ENCODE data around the gene ADGRE3. TPM values are rescaled to one million over a fixed set of nuclear protein-coding genes. Genes with fewer than 3 reads are reported as not detected.

ADGRE3 gene
- total and polyA plus RNA-seq, 2 of the 8 experiments (the other 6 are each of a cell fraction or from before 2014, with no cell fraction given), result not detected

- H2BK20ac ChIP-seq (ENCODE audit: low read length), result no peak overlapping the region
- no peak overlapping the region for H2BK120ac ChIP-seq (replicated peaks; ENCODE audit: low read depth, low read length)
- no peak overlapping the region for H3K4ac ChIP-seq (replicated peaks; ENCODE audit: insufficient read length, low read depth, low read length)
- no peaks in the 10 kb centered on the region for H3K36me3 ChIP-seq (ENCODE audit: control insufficient read depth in 2 of 4, insufficient read depth in 4 of 4, low read length in 3 of 4)
- H2AFZ ChIP-seq (ENCODE audit: low read length), result no peak overlapping the region
- H3K56ac ChIP-seq (replicated peaks; ENCODE audit: insufficient read length, low read depth, low read length), result no peak overlapping the region
- H3K14ac ChIP-seq (ENCODE audit: insufficient read length), result no peak overlapping the region
- no peaks in the 10 kb centered on the region for H3K79me2 ChIP-seq (ENCODE audit: control insufficient read depth in 1 of 2, insufficient read depth in 2 of 2, low read length in 2 of 2)
- no peak overlapping the region for H3K9ac ChIP-seq (replicated peaks in 1 of 4; ENCODE audit: extremely low read depth in 1 of 4, low read depth in 3 of 4, low read length in 3 of 4)
- no peak overlapping the region for H4K5ac ChIP-seq (ENCODE audit: insufficient read length, low read depth, low read length)
- H3K9me3 ChIP-seq (ENCODE audit: insufficient read depth in 2 of 2, low read depth in 1 of 2, low read length in 1 of 2), result peaks cover 44 to 59% of the 10 kb centered on the region in 2 experiments
- FAIRE-seq, result no peak
- 74% methylated on average over 4 of the region's 4 CpGs; no CpG with 5 or more reads in 1 of the 2 experiments for WGBS, 2 experiments (ENCODE audit: extremely low coverage in 1 of 2, insufficient coverage in 1 of 2, insufficient read length in 1 of 2, insufficient replicate concordance in 2 of 2, low coverage in 1 of 2, low lambda C conversion rate in 2 of 2, missing lambda C conversion rate in 1 of 2)
- H2AK5ac ChIP-seq (ENCODE audit: low read depth, low read length), result no peak overlapping the region
- H4K91ac ChIP-seq (replicated peaks; ENCODE audit: insufficient read length, low read length), result no peak overlapping the region
- ChIA-PET CTCF (ENCODE audit: partially characterized antibody) (no interaction called here), POLR2A (ENCODE audit: partially characterized antibody) (no interaction called here)
- no peak overlapping the region for H2BK5ac ChIP-seq (ENCODE audit: low read depth, low read length)
- no peak overlapping the region for H3K23ac ChIP-seq (ENCODE audit: insufficient read length)
- H2BK15ac ChIP-seq (ENCODE audit: low read length), result no peak overlapping the region
- no peak overlapping the region for H3K27ac ChIP-seq (ENCODE audit: low read depth, low read length)
- no peak overlapping the region for H4K8ac ChIP-seq (ENCODE audit: extremely low read depth, insufficient read depth, low read length)
- no peak overlapping the region for H3K4me2 ChIP-seq (ENCODE audit: insufficient read depth in 1 of 2, low read depth in 2 of 2, low read length in 2 of 2)
- H3K4me1 ChIP-seq (replicated peaks in 1 of 4; ENCODE audit: control insufficient read depth in 3 of 4, insufficient read depth in 4 of 4, low read length in 3 of 4), result no peaks in the 10 kb centered on the region
- DNase-seq (ENCODE audit: low read depth in 1 of 2, low spot score in 2 of 2), result no peak
- no peaks in the 10 kb centered on the region for H3K79me1 ChIP-seq (ENCODE audit: low read depth, low read length)
- H4K20me1 ChIP-seq (replicated peaks in 1 of 2; ENCODE audit: control insufficient read depth in 1 of 2, insufficient read depth in 2 of 2, low read length in 2 of 2), result no peaks in the 10 kb centered on the region
- TF ChIP-seq SP1 (IDR thresholded peaks at IDR 0.05; ENCODE audit: low read depth, low read length) (no peak), POU5F1 (IDR thresholded peaks at IDR 0.05; ENCODE audit: low read depth, low read length) (no peak), NRF1 (IDR thresholded peaks at IDR 0.05; ENCODE audit: low read depth, low read length) (no peak), NANOG (IDR thresholded peaks at IDR 0.05; ENCODE audit: insufficient read depth, low read depth, low read length, poor library complexity, severe bottlenecking) (no peak), TEAD4 (IDR thresholded peaks at IDR 0.05; ENCODE audit: low read depth, low read length) (no peak), SRF (IDR thresholded peaks at IDR 0.05; ENCODE audit: low read depth, low read length) (no peak), CHD1 (IDR thresholded peaks at IDR 0.05; ENCODE audit: low read depth, low read length) (no peak), KDM5A (IDR thresholded peaks at IDR 0.05; ENCODE audit: low read length) (no peak), KDM4A (IDR thresholded peaks at IDR 0.05; ENCODE audit: low read depth, low read length, severe bottlenecking) (no peak), SIRT6 (IDR thresholded peaks at IDR 0.05; ENCODE audit: low read length) (no peak)
- no peak overlapping the region for H2BK12ac ChIP-seq (ENCODE audit: low read depth, low read length)
- H3K23me2 ChIP-seq (ENCODE audit: low read depth, low read length), result no peaks in the 10 kb centered on the region
- H3K4me3 ChIP-seq (ENCODE audit: extremely low read depth in 1 of 4, insufficient read depth in 2 of 4, low read depth in 3 of 4, low read length in 4 of 4), result no peak overlapping the region
- H3K18ac ChIP-seq (ENCODE audit: extremely low read depth, low read length), result no peak overlapping the region
- no peaks in the 10 kb centered on the region for H3K27me3 ChIP-seq (replicated peaks in 1 of 4; ENCODE audit: control insufficient read depth in 3 of 4, extremely low read depth in 1 of 4, insufficient read depth in 3 of 4, low read length in 3 of 4)
Measured at GRCh38 chr19:14614099-14614412, 60.6 kb downstream of the ADGRE3 start.
